GM23248 (cell line): ENCODE results near the gene KCND3. TPM values are rescaled to one million over a fixed set of nuclear protein-coding genes. Genes with fewer than 3 reads are reported as not detected.

Experiments
- DNase-seq: peaks from one replicate; pipeline ENCODE4 v3.0.0-alpha.2; 2015
- H2AFZ ChIP-seq: fragments of 200-600 bp; sonication (generic); 2 replicates; pipeline ENCODE4 v1.6.1; 2016; ENCODE audit warnings: antibody characterized with exemption
- H3F3A ChIP-seq: fragments of 200-600 bp; sonication (generic); 2 replicates; pipeline ENCODE4 v1.6.1; 2016; ENCODE audit warnings: mild to moderate bottlenecking, antibody characterized with exemption, mixed run types; ENCODE audit not compliant: insufficient read depth
- H3K27ac ChIP-seq: fragments of 200-600 bp; sonication (generic); 2 replicates; pipeline ENCODE4 v1.5.1; 2016; ENCODE audit warnings: mild to moderate bottlenecking
- H3K27me3 ChIP-seq: fragments of 200-600 bp; sonication (generic); replicated peaks from 2 replicates; pipeline ENCODE4 v1.6.1; 2016; ENCODE audit warnings: mild to moderate bottlenecking; ENCODE audit not compliant: insufficient read depth
- H3K36me3 ChIP-seq: fragments of 200-600 bp; sonication (generic); 2 replicates; pipeline ENCODE4 v1.6.1; 2016; ENCODE audit warnings: low read depth, mild to moderate bottlenecking
- H3K4me1 ChIP-seq: fragments of 200-600 bp; sonication (generic); 2 replicates; pipeline ENCODE4 v1.6.1; 2016; ENCODE audit warnings: mild to moderate bottlenecking; ENCODE audit not compliant: insufficient read depth
- H3K4me2 ChIP-seq: fragments of 200-600 bp; sonication (generic); one replicate; pipeline ENCODE4 v1.6.1; 2016; ENCODE audit warnings: mild to moderate bottlenecking; ENCODE audit not compliant: unreplicated experiment
- H3K4me3 ChIP-seq: fragments of 200-600 bp; sonication (generic); 2 replicates; pipeline ENCODE4 v1.5.1; 2016; ENCODE audit warnings: mild to moderate bottlenecking
- H3K79me2 ChIP-seq: fragments of 200-600 bp; sonication (generic); 2 replicates; pipeline ENCODE4 v1.6.1; 2016; ENCODE audit warnings: mild to moderate bottlenecking; ENCODE audit not compliant: insufficient read depth
- H3K9ac ChIP-seq: fragments of 200-600 bp; sonication (generic); 2 replicates; pipeline ENCODE4 v1.6.1; 2016; ENCODE audit warnings: mild to moderate bottlenecking
- H3K9me2 ChIP-seq: fragments of 200-600 bp; sonication (generic); 2 replicates; pipeline ENCODE4 v1.6.1; 2016; ENCODE audit warnings: mixed run types, mild to moderate bottlenecking, moderate library complexity; ENCODE audit not compliant: insufficient read depth
- H3K9me3 ChIP-seq: fragments of 200-600 bp; sonication (generic); one replicate; pipeline ENCODE4 v1.6.1; 2017; ENCODE audit warnings: low read depth
- H4K20me1 ChIP-seq: fragments of 200-600 bp; sonication (generic); 2 replicates; pipeline ENCODE4 v1.6.0; 2016; ENCODE audit not compliant: insufficient read depth
- EZH2 ChIP-seq: fragments of 200-600 bp; sonication (generic); IDR thresholded peaks from 2 replicates; pipeline ENCODE4 v1.6.1; 2018; ENCODE audit warnings: antibody characterized with exemption, mild to moderate bottlenecking; ENCODE audit not compliant: insufficient read depth, poor library complexity, severe bottlenecking
- EZH2phosphoT487 ChIP-seq: fragments of 200-600 bp; sonication (generic); IDR thresholded peaks from 2 replicates; pipeline ENCODE4 v1.6.1; 2018; ENCODE audit warnings: antibody characterized with exemption, moderate library complexity, mild to moderate bottlenecking, low read depth; ENCODE audit not compliant: insufficient read depth
- WGBS, 2 experiments: methylation state at CpG; one replicate each; pipeline ENCODE4 v1.1.6; 2015 to 2017; ENCODE audit warnings: low lambda C conversion rate in 2 of 2, low coverage in 1 of 2; ENCODE audit errors: missing lambda C conversion rate in 2 of 2; 5-methylcytosine and 5-hydroxymethylcytosine counted together
- in situ Hi-C: fragments of 300-500 bp; cut with MboI; formaldehyde crosslinking; loops from 2 replicates; pipeline ENCODE4 v1.15.0; 2020
- polyA plus RNA-seq: library from polyadenylated mRNA; unstranded; fragments of >200 nt; fragmentation: Nextera tagmentation; extraction: Ambion mirVana; gene quantifications from 2 replicates; pipeline ENCODE4 v1.2.1, GENCODE V29; 2016
- total RNA-seq: library from RNA; depleted of rRNA; stranded (reverse); fragments of >200 nt; shearing (Covaris generic); gene quantifications from 2 replicates; pipeline ENCODE4 v1.2.3, GENCODE V29; 2014

KCND3 gene
- total and polyA plus RNA-seq, 2 experiments from 2014 or later: 0.08 to 0.22 TPM

- 20 to 21% methylated on average over 6 of the region's 6 CpGs for WGBS, 2 experiments
- Histone ChIP-seq H3K4me2 (no peak overlapping the region), H3K79me2 (no peaks in the 10 kb centered on the region), H3K27me3 (no peaks in the 10 kb centered on the region), H3K9ac (no peak overlapping the region), H3K4me3 (no peak overlapping the region), H3K36me3 (no peaks in the 10 kb centered on the region), H3F3A (no peaks in the 10 kb centered on the region), H4K20me1 (no peaks in the 10 kb centered on the region), H3K27ac (no peak overlapping the region), H3K9me2 (no peaks in the 10 kb centered on the region), H3K4me1 (no peaks in the 10 kb centered on the region), H2AFZ (no peak overlapping the region), H3K9me3 (no peaks in the 10 kb centered on the region)
- no peak for TF ChIP-seq EZH2phosphoT487
- in situ Hi-C loops: no loop called here
- no peak for DNase-seq
Observed at GRCh38 chr1:111937147-111937725, 52.2 kb downstream of the KCND3 start.

- Histone ChIP-seq H3K36me3 (no peaks in the 10 kb centered on the region), H4K20me1 (no peaks in the 10 kb centered on the region), H3K27me3 (no peaks in the 10 kb centered on the region), H2AFZ (no peak overlapping the region), H3K4me3 (no peak overlapping the region), H3K9ac (no peak overlapping the region), H3K9me2 (no peaks in the 10 kb centered on the region), H3K4me2 (no peak overlapping the region), H3K79me2 (no peaks in the 10 kb centered on the region), H3K4me1 (no peaks in the 10 kb centered on the region), H3K9me3 (no peaks in the 10 kb centered on the region), H3K27ac (no peak overlapping the region), H3F3A (no peaks in the 10 kb centered on the region)
- 34 to 35% methylated on average over 10 of the region's 10 CpGs for WGBS, 2 experiments
- TF ChIP-seq EZH2phosphoT487: no peak
- no peak for TF ChIP-seq EZH2
- DNase-seq: no peak
- in situ Hi-C loops: no loop called here
Observed at GRCh38 chr1:111934106-111934852, 55.2 kb downstream of the KCND3 start.

- Histone ChIP-seq H3K4me3 (no peak overlapping the region), H3K4me2 (no peak overlapping the region), H3K27ac (no peak overlapping the region), H3K79me2 (no peaks in the 10 kb centered on the region), H3K9me3 (no peaks in the 10 kb centered on the region), H2AFZ (no peak overlapping the region), H3K9me2 (no peaks in the 10 kb centered on the region), H3K27me3 (no peaks in the 10 kb centered on the region), H3K4me1 (no peaks in the 10 kb centered on the region), H3F3A (no peaks in the 10 kb centered on the region), H3K36me3 (no peaks in the 10 kb centered on the region), H3K9ac (no peak overlapping the region), H4K20me1 (no peaks in the 10 kb centered on the region)
- TF ChIP-seq EZH2: no peak
- no peak for TF ChIP-seq EZH2phosphoT487
- in situ Hi-C loops: no loop called here
- 47 to 53% methylated on average over 3 of the region's 3 CpGs for WGBS, 2 experiments
- no peak for DNase-seq
Observed at GRCh38 chr1:111930356-111930755, 59.1 kb downstream of the KCND3 start.

GRCh38 chr1:111928531-111928930 is 60.9 kb downstream of the KCND3 start:
- H3K4me2 ChIP-seq: no peak overlapping the region

More at GRCh38 chr1:111928531-111928930, 60.9 kb downstream of the KCND3 start:
- no peaks in the 10 kb centered on the region for H3K36me3 ChIP-seq
- H2AFZ ChIP-seq: no peak overlapping the region
- no peak overlapping the region for H3K27ac ChIP-seq
- in situ Hi-C loops: no loop called here
- no peaks in the 10 kb centered on the region for H3K79me2 ChIP-seq
- WGBS, 2 experiments: 41 to 59% methylated on average over 3 to 4 of the region's 4 CpGs
- no peaks in the 10 kb centered on the region for H3K9me2 ChIP-seq
- no peak overlapping the region for H3K9ac ChIP-seq
- H3K9me3 ChIP-seq: no peaks in the 10 kb centered on the region
- H3F3A ChIP-seq: no peaks in the 10 kb centered on the region
- no peak overlapping the region for H3K4me3 ChIP-seq
- no peaks in the 10 kb centered on the region for H4K20me1 ChIP-seq
- no peaks in the 10 kb centered on the region for H3K27me3 ChIP-seq
- TF ChIP-seq EZH2: no peak
- no peak for TF ChIP-seq EZH2phosphoT487
- no peaks in the 10 kb centered on the region for H3K4me1 ChIP-seq
- no peak for DNase-seq
